HepG2 (cell line): ENCODE data around the gene LRRC73. TPM values are rescaled to one million over a fixed set of nuclear protein-coding genes. Genes with fewer than 3 reads are reported as not detected.

Experiments used
- CBX2 ChIP-seq, 2 experiments: fragments of 200-600 bp in 1 of 2; sonication (generic); formaldehyde crosslinking in 1 of 2; IDR thresholded peaks; 2 replicates each; pipeline versions ENCODE4 v1.7.0 to v1.8.1; 2018 to 2022; ENCODE audit warnings: low read depth in 2 of 2, low read length in 1 of 2, mild to moderate bottlenecking in 1 of 2, missing genetic modification reagents in 1 of 2
- CREB1 ChIP-seq, 2 experiments: fragments of 450-650 bp in 1 of 2; IDR thresholded peaks; 2 replicates each; pipeline ENCODE4 v1.6.1; 2016 to 2017; ENCODE audit warnings: control low read depth in 1 of 2, mild to moderate bottlenecking in 1 of 2, missing compliant biosample characterization in 1 of 2, missing genetic modification characterization in 1 of 2
- DMAP1 ChIP-seq: IDR thresholded peaks from 2 replicates; pipeline ENCODE4 v1.6.1; 2016
- HNF4A ChIP-seq: sonication (generic); formaldehyde crosslinking; IDR thresholded peaks from 2 replicates; pipeline ENCODE4 v1.4.0; 2020; ENCODE audit warnings: missing genetic modification reagents
- KDM3A ChIP-seq: IDR thresholded peaks from 2 replicates; pipeline ENCODE4 v1.6.1; 2018; ENCODE audit warnings: low read depth, missing compliant biosample characterization
- NFKBIZ ChIP-seq: IDR thresholded peaks from 2 replicates; pipeline ENCODE4 v1.6.1; 2018; ENCODE audit warnings: missing genetic modification reagents, missing compliant biosample characterization
- NR2F2 ChIP-seq: IDR thresholded peaks from 2 replicates; pipeline ENCODE4 v1.6.1; 2012; ENCODE audit warnings: low read depth, inconsistent platforms, borderline replicate concordance
- NRL ChIP-seq: sonication (generic); formaldehyde crosslinking; IDR thresholded peaks from 2 replicates; pipeline ENCODE4 v1.5.0; 2020; ENCODE audit warnings: missing genetic modification reagents, mild to moderate bottlenecking, moderate library complexity, borderline replicate concordance
- PCBP1 ChIP-seq: fragments of 200-400 bp; formaldehyde crosslinking; IDR thresholded peaks from 2 replicates; pipeline ENCODE4 v1.6.1; 2017; ENCODE audit warnings: mild to moderate bottlenecking, low read depth, low read length, borderline replicate concordance
- SAFB2 ChIP-seq: sonication (generic); formaldehyde crosslinking; IDR thresholded peaks from 2 replicates; pipeline ENCODE4 v1.5.1; 2020; ENCODE audit warnings: missing genetic modification reagents, low read depth, mild to moderate bottlenecking, borderline replicate concordance
- TBX2 ChIP-seq: sonication (generic); formaldehyde crosslinking; IDR thresholded peaks from 2 replicates; pipeline ENCODE4 v1.5.0; 2020; ENCODE audit warnings: missing genetic modification reagents, mild to moderate bottlenecking, borderline replicate concordance
- YEATS2 ChIP-seq: sonication (generic); formaldehyde crosslinking; IDR thresholded peaks from 2 replicates; pipeline ENCODE4 v1.4.0; 2020; ENCODE audit warnings: missing genetic modification reagents, borderline replicate concordance
- ZBTB38 ChIP-seq: sonication (generic); formaldehyde crosslinking; IDR thresholded peaks from 2 replicates; pipeline ENCODE4 v1.5.1; 2020; ENCODE audit warnings: mild to moderate bottlenecking, missing genetic modification reagents
- ZFAT ChIP-seq: sonication (generic); formaldehyde crosslinking; conservative IDR thresholded peaks from 2 replicates; pipeline ENCODE4 v1.8.1; 2023; ENCODE audit warnings: missing genetic modification reagents, inconsistent platforms
- ZFY ChIP-seq: sonication (generic); formaldehyde crosslinking; IDR thresholded peaks from 2 replicates; pipeline ENCODE4 v1.4.0; 2020; ENCODE audit warnings: missing genetic modification reagents
- ZNF614 ChIP-seq: IDR thresholded peaks from 2 replicates; pipeline ENCODE4 v1.6.1; 2018; ENCODE audit warnings: missing biosample characterization, missing genetic modification reagents, inconsistent platforms, borderline replicate concordance
- ZNF782 ChIP-seq: sonication (generic); formaldehyde crosslinking; IDR thresholded peaks from 2 replicates; pipeline ENCODE4 v1.4.0; 2020; ENCODE audit warnings: missing genetic modification reagents, mild to moderate bottlenecking, borderline replicate concordance
- polyA plus RNA-seq, 8 experiments: library from polyadenylated mRNA; depleted of rRNA in 3 of 8; stranded (reverse) in 7 of 8; unstranded in 1 of 8; fragments of >200 nt; fragmentation: Illumina TruSeq in 4 of 8; extraction: Trizol in 4 of 8; gene quantifications; 2 replicates each; pipeline versions ENCODE4 v1.2.1 to v1.2.3, GENCODE V29; 2011 to 2016; ENCODE audit warnings: low read depth in 4 of 8, missing spikeins in 1 of 8, mixed read lengths in 1 of 8; ENCODE audit not compliant: insufficient read depth in 1 of 8
- total RNA-seq, 5 experiments: library from RNA; depleted of rRNA; stranded (reverse); fragments of >200 nt; fragmentation: Illumina TruSeq; extraction: Trizol; gene quantifications; 2 replicates each; pipeline ENCODE4 v1.2.3, GENCODE V29; 2016; ENCODE audit warnings: low read depth in 1 of 5
- TF ChIP-seq, protein P1 (sequence below): sonication (generic); formaldehyde crosslinking; IDR thresholded peaks from 2 replicates; pipeline ENCODE4 v1.5.0; 2020; ENCODE audit warnings: mild to moderate bottlenecking, missing genetic modification reagents, moderate library complexity
- TF ChIP-seq, protein P2 (sequence below): sonication (generic); formaldehyde crosslinking; IDR thresholded peaks from 2 replicates; pipeline ENCODE4 v1.4.0; 2020; ENCODE audit warnings: missing genetic modification reagents
- TF ChIP-seq, protein P3 (sequence below): IDR thresholded peaks from 2 replicates; pipeline ENCODE4 v1.6.1; 2012; ENCODE audit warnings: inconsistent platforms
- TF ChIP-seq, protein P4 (sequence below): sonication (generic); formaldehyde crosslinking; IDR thresholded peaks from 2 replicates; pipeline ENCODE4 v1.5.0; 2020; ENCODE audit warnings: mild to moderate bottlenecking, missing genetic modification reagents

Gene LRRC73
- total and polyA plus RNA-seq, 2 of the 13 experiments (the other 11 are each of a cell fraction or from before 2014, with no cell fraction given) = 0.11 to 0.12 TPM

DNA sequence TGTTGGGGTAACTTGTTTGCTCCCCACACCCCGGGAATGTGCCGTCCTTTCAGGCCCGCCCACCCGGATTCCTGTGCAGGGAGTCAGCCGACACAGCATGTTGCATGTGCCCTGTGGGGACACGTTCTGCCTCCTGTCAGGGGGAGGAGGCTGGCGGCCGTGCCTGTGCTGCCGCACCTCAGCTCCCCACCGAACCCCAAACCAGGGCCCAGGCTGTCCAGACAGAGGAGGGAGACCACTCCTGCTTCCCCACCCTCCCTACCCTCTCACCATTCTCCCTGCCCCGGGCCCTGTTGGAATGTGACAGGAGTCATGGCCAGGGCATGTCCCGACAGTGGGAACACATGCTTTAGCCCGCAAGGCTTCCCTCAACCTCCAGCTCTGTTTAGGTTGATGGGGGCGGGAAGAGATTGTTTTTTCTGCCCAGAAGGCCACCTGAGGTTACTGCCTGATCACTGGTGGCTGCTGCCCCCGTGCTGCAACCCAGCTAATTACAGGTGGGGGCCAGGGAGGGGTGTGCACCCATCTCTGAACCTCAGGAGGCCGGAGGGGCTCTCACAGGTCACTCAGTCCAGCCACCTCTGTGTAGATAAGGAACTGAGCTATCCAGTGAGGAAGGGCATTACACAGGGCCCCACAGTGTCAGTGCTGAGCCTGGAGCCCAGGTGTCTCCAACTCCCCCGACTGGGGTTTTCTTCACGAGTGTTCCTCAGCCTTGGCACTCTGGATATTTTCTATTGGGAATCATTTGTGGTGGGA, 13.6 kb downstream of the LRRC73 start (continued):
- peak; percentile 49; the same call in 1 of the 2 replicates for TF ChIP-seq SAFB2 (CRISPR knock-in tag)
- peak; percentile 64 for TF ChIP-seq ZBTB38 (CRISPR knock-in tag)
- 0 out of 2 replicates have a peak, but pooled peaks have one; percentile 11 for TF ChIP-seq ZNF614 (CRISPR knock-in tag)
- TF ChIP-seq ZFAT (CRISPR knock-in tag) = no peak
- TF ChIP-seq, protein P1, sequence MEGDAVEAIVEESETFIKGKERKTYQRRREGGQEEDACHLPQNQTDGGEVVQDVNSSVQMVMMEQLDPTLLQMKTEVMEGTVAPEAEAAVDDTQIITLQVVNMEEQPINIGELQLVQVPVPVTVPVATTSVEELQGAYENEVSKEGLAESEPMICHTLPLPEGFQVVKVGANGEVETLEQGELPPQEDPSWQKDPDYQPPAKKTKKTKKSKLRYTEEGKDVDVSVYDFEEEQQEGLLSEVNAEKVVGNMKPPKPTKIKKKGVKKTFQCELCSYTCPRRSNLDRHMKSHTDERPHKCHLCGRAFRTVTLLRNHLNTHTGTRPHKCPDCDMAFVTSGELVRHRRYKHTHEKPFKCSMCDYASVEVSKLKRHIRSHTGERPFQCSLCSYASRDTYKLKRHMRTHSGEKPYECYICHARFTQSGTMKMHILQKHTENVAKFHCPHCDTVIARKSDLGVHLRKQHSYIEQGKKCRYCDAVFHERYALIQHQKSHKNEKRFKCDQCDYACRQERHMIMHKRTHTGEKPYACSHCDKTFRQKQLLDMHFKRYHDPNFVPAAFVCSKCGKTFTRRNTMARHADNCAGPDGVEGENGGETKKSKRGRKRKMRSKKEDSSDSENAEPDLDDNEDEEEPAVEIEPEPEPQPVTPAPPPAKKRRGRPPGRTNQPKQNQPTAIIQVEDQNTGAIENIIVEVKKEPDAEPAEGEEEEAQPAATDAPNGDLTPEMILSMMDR (CRISPR knock-in tag) = peak; percentile 97
- TF ChIP-seq NFKBIZ (CRISPR knock-in tag) = no peak
- TF ChIP-seq CBX2 (IDR thresholded peaks at IDR 0.05; ENCODE audit: low read depth, low read length) = no peak
- no peak for TF ChIP-seq CBX2 (CRISPR knock-in tag; IDR thresholded peaks at IDR 0.05; ENCODE audit: low read depth)
- no peak for TF ChIP-seq DMAP1 (CRISPR knock-in tag)
- no peak for TF ChIP-seq ZNF782 (CRISPR knock-in tag)
- no peak for TF ChIP-seq CREB1 (IDR thresholded peaks at IDR 0.05)
- TF ChIP-seq CREB1 (CRISPR knock-in tag; IDR thresholded peaks at IDR 0.05) = no peak
- 0 out of 2 replicates have a peak, but pooled peaks have one; percentile 57 for TF ChIP-seq NR2F2
- TF ChIP-seq, protein P2, sequence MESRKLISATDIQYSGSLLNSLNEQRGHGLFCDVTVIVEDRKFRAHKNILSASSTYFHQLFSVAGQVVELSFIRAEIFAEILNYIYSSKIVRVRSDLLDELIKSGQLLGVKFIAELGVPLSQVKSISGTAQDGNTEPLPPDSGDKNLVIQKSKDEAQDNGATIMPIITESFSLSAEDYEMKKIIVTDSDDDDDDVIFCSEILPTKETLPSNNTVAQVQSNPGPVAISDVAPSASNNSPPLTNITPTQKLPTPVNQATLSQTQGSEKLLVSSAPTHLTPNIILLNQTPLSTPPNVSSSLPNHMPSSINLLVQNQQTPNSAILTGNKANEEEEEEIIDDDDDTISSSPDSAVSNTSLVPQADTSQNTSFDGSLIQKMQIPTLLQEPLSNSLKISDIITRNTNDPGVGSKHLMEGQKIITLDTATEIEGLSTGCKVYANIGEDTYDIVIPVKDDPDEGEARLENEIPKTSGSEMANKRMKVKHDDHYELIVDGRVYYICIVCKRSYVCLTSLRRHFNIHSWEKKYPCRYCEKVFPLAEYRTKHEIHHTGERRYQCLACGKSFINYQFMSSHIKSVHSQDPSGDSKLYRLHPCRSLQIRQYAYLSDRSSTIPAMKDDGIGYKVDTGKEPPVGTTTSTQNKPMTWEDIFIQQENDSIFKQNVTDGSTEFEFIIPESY (CRISPR knock-in tag) = 0 out of 2 replicates have a peak, but pooled peaks have one; percentile 32
- TF ChIP-seq HNF4A = peak; percentile 45; the same call in 1 of the 2 replicates
- TF ChIP-seq YEATS2 (CRISPR knock-in tag) = peak; percentile 46; the same call in 1 of the 2 replicates
- TF ChIP-seq KDM3A (CRISPR knock-in tag) = peak; percentile 62; the same call in 1 of the 2 replicates
- TF ChIP-seq NRL (CRISPR knock-in tag) = peak; percentile 23; the same call in 1 of the 2 replicates
- peak; percentile 40 for TF ChIP-seq ZFY (CRISPR knock-in tag)
- TF ChIP-seq, protein P3, sequence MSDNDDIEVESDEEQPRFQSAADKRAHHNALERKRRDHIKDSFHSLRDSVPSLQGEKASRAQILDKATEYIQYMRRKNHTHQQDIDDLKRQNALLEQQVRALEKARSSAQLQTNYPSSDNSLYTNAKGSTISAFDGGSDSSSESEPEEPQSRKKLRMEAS = no peak; the same call in none of the 2 replicates
- peak; percentile 63; the same call in 1 of the 2 replicates for TF ChIP-seq TBX2 (CRISPR knock-in tag)
- TF ChIP-seq, protein P4, sequence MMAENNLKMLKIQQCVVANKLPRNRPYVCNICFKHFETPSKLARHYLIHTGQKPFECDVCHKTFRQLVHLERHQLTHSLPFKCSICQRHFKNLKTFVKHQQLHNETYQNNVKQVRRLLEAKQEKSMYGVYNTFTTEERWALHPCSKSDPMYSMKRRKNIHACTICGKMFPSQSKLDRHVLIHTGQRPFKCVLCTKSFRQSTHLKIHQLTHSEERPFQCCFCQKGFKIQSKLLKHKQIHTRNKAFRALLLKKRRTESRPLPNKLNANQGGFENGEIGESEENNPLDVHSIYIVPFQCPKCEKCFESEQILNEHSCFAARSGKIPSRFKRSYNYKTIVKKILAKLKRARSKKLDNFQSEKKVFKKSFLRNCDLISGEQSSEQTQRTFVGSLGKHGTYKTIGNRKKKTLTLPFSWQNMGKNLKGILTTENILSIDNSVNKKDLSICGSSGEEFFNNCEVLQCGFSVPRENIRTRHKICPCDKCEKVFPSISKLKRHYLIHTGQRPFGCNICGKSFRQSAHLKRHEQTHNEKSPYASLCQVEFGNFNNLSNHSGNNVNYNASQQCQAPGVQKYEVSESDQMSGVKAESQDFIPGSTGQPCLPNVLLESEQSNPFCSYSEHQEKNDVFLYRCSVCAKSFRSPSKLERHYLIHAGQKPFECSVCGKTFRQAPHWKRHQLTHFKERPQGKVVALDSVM (CRISPR knock-in tag) = peak; percentile 27; the same call in 1 of the 2 replicates
- TF ChIP-seq PCBP1 = 0 out of 2 replicates have a peak, but pooled peaks have one; percentile 56
